ENCODE results near the gene SERTM1. TPM values are rescaled to one million over a fixed set of nuclear protein-coding genes. Genes with fewer than 3 reads are reported as not detected.

SERTM1 gene
- total and polyA plus RNA-seq, 4 experiments from 2014 or later: not detected

- Histone ChIP-seq H3K4me3 (ENCODE audit: low read length in 2 of 2) (no peak overlapping the region), H3K27ac (ENCODE audit: low read depth, low read length) (no peak overlapping the region), H3K9me3 (ENCODE audit: control insufficient read depth in 1 of 2, low read length in 2 of 2) (no peaks in the 10 kb centered on the region), H3K36me3 (ENCODE audit: insufficient read depth, low read length) (no peaks in the 10 kb centered on the region), H3K4me1 (ENCODE audit: insufficient read depth, low read length) (no peaks in the 10 kb centered on the region), H3K27me3 (ENCODE audit: insufficient read depth, low read length) (no peaks in the 10 kb centered on the region)
- no peak overlapping the region for H3K27ac Mint-ChIP-seq
- no peak for DNase-seq
- H3K4me3 Mint-ChIP-seq: no peak overlapping the region
- ChIA-PET CTCF (ENCODE audit: partially characterized antibody) (no interaction called here), POLR2A (ENCODE audit: partially characterized antibody) (no interaction called here)
- intact Hi-C loops (cut with micrococcal nuclease): no loop called here
- no peaks in the 10 kb centered on the region for H3K4me1 Mint-ChIP-seq
- H3K27me3 Mint-ChIP-seq: peaks cover 4 to 7% of the 10 kb centered on the region in 2 donors
- no peaks in the 10 kb centered on the region for H3K36me3 Mint-ChIP-seq
- peaks cover 0 to 22% (median 9%) of the 10 kb centered on the region in 8 donors for H3K9me3 Mint-ChIP-seq
Measured at GRCh38 chr13:36666477-36667229, 7.2 kb upstream of the SERTM1 start.

GRCh38 chr13:36668316-36668715 is 5.5 kb upstream of the SERTM1 start:
- no peaks in the 10 kb centered on the region for H3K36me3 Mint-ChIP-seq
- H3K4me1 Mint-ChIP-seq: peaks cover 0 to 1% (median under 1%) of the 10 kb centered on the region in 4 donors
- POLR2A ChIA-PET (ENCODE audit: partially characterized antibody): no interaction called here
- Histone ChIP-seq H3K9me3 (ENCODE audit: control insufficient read depth in 1 of 2, low read length in 2 of 2) (no peaks in the 10 kb centered on the region), H3K36me3 (ENCODE audit: insufficient read depth, low read length) (no peaks in the 10 kb centered on the region), H3K4me1 (ENCODE audit: insufficient read depth, low read length) (no peaks in the 10 kb centered on the region), H3K4me3 (ENCODE audit: low read length in 2 of 2) (no peak overlapping the region), H3K27ac (ENCODE audit: low read depth, low read length) (no peak overlapping the region), H3K27me3 (ENCODE audit: insufficient read depth, low read length) (no peaks in the 10 kb centered on the region)
- H3K27ac Mint-ChIP-seq: no peak overlapping the region
- CTCF ChIA-PET (ENCODE audit: partially characterized antibody): no interaction called here
- peaks cover 11 to 17% of the 10 kb centered on the region in 2 donors for H3K27me3 Mint-ChIP-seq
- no peak for DNase-seq
- intact Hi-C loops (cut with micrococcal nuclease): no loop called here
- H3K9me3 Mint-ChIP-seq: peaks cover 0 to 22% (median 9%) of the 10 kb centered on the region in 8 donors
- H3K4me3 Mint-ChIP-seq: no peak overlapping the region

GRCh38 chr13:36673352-36673751 is 468 bp upstream of the SERTM1 start:
- peaks cover 0 to 4% (median 3%) of the 10 kb centered on the region in 4 donors for H3K4me1 Mint-ChIP-seq
- no peaks in the 10 kb centered on the region for H3K4me1 ChIP-seq (ENCODE audit: insufficient read depth, low read length)
- no peaks in the 10 kb centered on the region for H3K27me3 ChIP-seq (ENCODE audit: insufficient read depth, low read length)
- no peaks in the 10 kb centered on the region for H3K36me3 ChIP-seq (ENCODE audit: insufficient read depth, low read length)
- H3K27ac Mint-ChIP-seq: no peak overlapping the region
- H3K36me3 Mint-ChIP-seq: no peaks in the 10 kb centered on the region
- CTCF ChIA-PET (ENCODE audit: partially characterized antibody): no interaction called here
- POLR2A ChIA-PET (ENCODE audit: partially characterized antibody): no interaction called here
- no peak overlapping the region for H3K27ac ChIP-seq (ENCODE audit: low read depth, low read length)
- no peaks in the 10 kb centered on the region for H3K9me3 ChIP-seq (ENCODE audit: control insufficient read depth in 1 of 2, low read length in 2 of 2)
- no peak overlapping the region for H3K4me3 Mint-ChIP-seq
- H3K9me3 Mint-ChIP-seq: peaks cover 0 to 22% (median 9%) of the 10 kb centered on the region in 8 donors
- no peak for DNase-seq
- intact Hi-C loops (cut with micrococcal nuclease): no loop called here
- H3K27me3 Mint-ChIP-seq: peaks cover 16 to 23% of the 10 kb centered on the region in 2 donors
- H3K4me3 ChIP-seq (ENCODE audit: low read length in 2 of 2): no peak overlapping the region

- Histone ChIP-seq H3K9me3 (ENCODE audit: control insufficient read depth in 1 of 2, low read length in 2 of 2) (no peaks in the 10 kb centered on the region), H3K4me1 (ENCODE audit: insufficient read depth, low read length) (no peaks in the 10 kb centered on the region), H3K36me3 (ENCODE audit: insufficient read depth, low read length) (no peaks in the 10 kb centered on the region), H3K27me3 (ENCODE audit: insufficient read depth, low read length) (no peaks in the 10 kb centered on the region), H3K4me3 (ENCODE audit: low read length in 2 of 2) (no peak overlapping the region), H3K27ac (ENCODE audit: low read depth, low read length) (no peak overlapping the region)
- intact Hi-C loops (cut with micrococcal nuclease): no loop called here
- H3K27me3 Mint-ChIP-seq: peaks cover 16 to 21% of the 10 kb centered on the region in 2 donors
- H3K4me1 Mint-ChIP-seq: peaks cover 0 to 4% (median 3%) of the 10 kb centered on the region in 4 donors
- peaks cover 0 to 14% (median 6%) of the 10 kb centered on the region in 8 donors for H3K9me3 Mint-ChIP-seq
- DNase-seq: peak in 1 of 5 donors; percentile 33
- ChIA-PET POLR2A (ENCODE audit: partially characterized antibody) (no interaction called here), CTCF (ENCODE audit: partially characterized antibody) (no interaction called here)
- H3K27ac Mint-ChIP-seq: no peak overlapping the region
- no peaks in the 10 kb centered on the region for H3K36me3 Mint-ChIP-seq
- H3K4me3 Mint-ChIP-seq: no peak overlapping the region
Measured at GRCh38 chr13:36674337-36675212, 755 bp downstream of the SERTM1 start.

GRCh38 chr13:36675213-36675536 is 1.4 kb downstream of the SERTM1 start:
- DNase-seq: no peak
- Mint-ChIP-seq H3K36me3 (no peaks in the 10 kb centered on the region), H3K4me3 (no peak overlapping the region), H3K27ac (no peak overlapping the region), H3K27me3 (peaks cover 16 to 21% of the 10 kb centered on the region in 2 donors), H3K9me3 (peaks cover 0 to 9% (median 3%) of the 10 kb centered on the region in 8 donors), H3K4me1 (peaks cover 0 to 4% (median 3%) of the 10 kb centered on the region in 4 donors)
- no peaks in the 10 kb centered on the region for H3K36me3 ChIP-seq (ENCODE audit: insufficient read depth, low read length)
- CTCF ChIA-PET (ENCODE audit: partially characterized antibody): no interaction called here
- H3K27ac ChIP-seq (ENCODE audit: low read depth, low read length): no peak overlapping the region
- H3K4me3 ChIP-seq (ENCODE audit: low read length in 2 of 2): no peak overlapping the region
- H3K27me3 ChIP-seq (ENCODE audit: insufficient read depth, low read length): no peaks in the 10 kb centered on the region
- POLR2A ChIA-PET (ENCODE audit: partially characterized antibody): no interaction called here
- H3K4me1 ChIP-seq (ENCODE audit: insufficient read depth, low read length): no peaks in the 10 kb centered on the region
- no peaks in the 10 kb centered on the region for H3K9me3 ChIP-seq (ENCODE audit: control insufficient read depth in 1 of 2, low read length in 2 of 2)
- intact Hi-C loops (cut with micrococcal nuclease): no loop called here

- Histone ChIP-seq H3K4me3 (ENCODE audit: low read length in 2 of 2) (no peak overlapping the region), H3K27me3 (ENCODE audit: insufficient read depth, low read length) (no peaks in the 10 kb centered on the region), H3K27ac (ENCODE audit: low read depth, low read length) (no peak overlapping the region), H3K4me1 (ENCODE audit: insufficient read depth, low read length) (no peaks in the 10 kb centered on the region), H3K36me3 (ENCODE audit: insufficient read depth, low read length) (no peaks in the 10 kb centered on the region), H3K9me3 (ENCODE audit: control insufficient read depth in 1 of 2, low read length in 2 of 2) (no peaks in the 10 kb centered on the region)
- H3K4me1 Mint-ChIP-seq: no peaks in the 10 kb centered on the region
- H3K27ac Mint-ChIP-seq: no peak overlapping the region
- no peak overlapping the region for H3K4me3 Mint-ChIP-seq
- ChIA-PET POLR2A (ENCODE audit: partially characterized antibody) (no interaction called here), CTCF (ENCODE audit: partially characterized antibody) (no interaction called here)
- peaks cover 1% of the 10 kb centered on the region in 2 donors for H3K27me3 Mint-ChIP-seq
- H3K9me3 Mint-ChIP-seq: no peaks in the 10 kb centered on the region
- intact Hi-C loops (cut with micrococcal nuclease): no loop called here
- DNase-seq: no peak
- H3K36me3 Mint-ChIP-seq: no peaks in the 10 kb centered on the region
Measured at GRCh38 chr13:36680913-36681312, 7.1 kb downstream of the SERTM1 start.

GRCh38 chr13:36681894-36682624 is 8.2 kb downstream of the SERTM1 start:
- no peaks in the 10 kb centered on the region for H3K36me3 Mint-ChIP-seq
- ChIA-PET CTCF (ENCODE audit: partially characterized antibody) (no interaction called here), POLR2A (ENCODE audit: partially characterized antibody) (no interaction called here)
- no peaks in the 10 kb centered on the region for H3K4me1 Mint-ChIP-seq
- Histone ChIP-seq H3K9me3 (ENCODE audit: control insufficient read depth in 1 of 2, low read length in 2 of 2) (no peaks in the 10 kb centered on the region), H3K4me1 (ENCODE audit: insufficient read depth, low read length) (no peaks in the 10 kb centered on the region), H3K4me3 (ENCODE audit: low read length in 2 of 2) (no peak overlapping the region), H3K27me3 (ENCODE audit: insufficient read depth, low read length) (no peaks in the 10 kb centered on the region), H3K36me3 (ENCODE audit: insufficient read depth, low read length) (no peaks in the 10 kb centered on the region), H3K27ac (ENCODE audit: low read depth, low read length) (no peak overlapping the region)
- no peak overlapping the region for H3K27ac Mint-ChIP-seq
- peaks cover 0 to 1% of the 10 kb centered on the region in 2 donors for H3K27me3 Mint-ChIP-seq
- no peak for DNase-seq
- H3K9me3 Mint-ChIP-seq: peaks cover 0 to under 1% (median 0%) of the 10 kb centered on the region in 8 donors
- intact Hi-C loops (cut with micrococcal nuclease): no loop called here
- H3K4me3 Mint-ChIP-seq: no peak overlapping the region

Measured in CD4-positive, alpha-beta memory T cell (primary cell).